GM12878 (cell line): ENCODE results near the gene VEGFD. TPM values are rescaled to one million over a fixed set of nuclear protein-coding genes. Genes with fewer than 3 reads are reported as not detected.

Experiments
- BCL3 ChIP-seq: IDR thresholded peaks from 2 replicates; pipeline ENCODE4 v1.6.1; 2011; ENCODE audit warnings: borderline replicate concordance, low read depth, mild to moderate bottlenecking, moderate library complexity, low read length; ENCODE audit not compliant: insufficient read depth, poor library complexity, severe bottlenecking
- CBFB ChIP-seq: IDR thresholded peaks from 2 replicates; pipeline ENCODE4 v1.6.1; 2016; ENCODE audit warnings: antibody characterized with exemption, low read depth
- CEBPB ChIP-seq, 2 experiments: fragments of 150-350 bp in 1 of 2; IDR thresholded peaks; 2 replicates each; pipeline ENCODE4 v1.6.1; 2012 to 2014; ENCODE audit warnings: low read depth in 2 of 2, low read length in 2 of 2, borderline replicate concordance in 1 of 2, inconsistent platforms in 1 of 2
- CTCF ChIP-seq, 3 experiments: IDR thresholded peaks in 2 of 3; conservative IDR thresholded peaks in 1 of 3; 2 replicates each; pipeline ENCODE4 v1.5.1; 2011; ENCODE audit warnings: low read depth in 3 of 3, low read length in 3 of 3, mild to moderate bottlenecking in 3 of 3, control low read depth in 2 of 3, moderate library complexity in 2 of 3, inconsistent platforms in 1 of 3, mixed read lengths in 1 of 3; ENCODE audit not compliant: control insufficient read depth in 2 of 3, insufficient read depth in 1 of 3; ENCODE audit errors: extremely low read depth in 1 of 3
- E2F4 ChIP-seq: IDR thresholded peaks from 2 replicates; pipeline ENCODE4 v1.6.1; 2012; ENCODE audit warnings: low read depth, low read length, improper control_type of control experiment
- E2F8 ChIP-seq: fragments of 450-650 bp; IDR thresholded peaks from 2 replicates; pipeline ENCODE4 v1.6.1; 2018; ENCODE audit warnings: mild to moderate bottlenecking, low read depth, moderate library complexity; ENCODE audit not compliant: partially characterized antibody
- ELK1 ChIP-seq: IDR thresholded peaks from 2 replicates; pipeline ENCODE4 v1.6.1; 2012; ENCODE audit warnings: low read depth, low read length, improper control_type of control experiment
- MTA3 ChIP-seq: IDR thresholded peaks from 2 replicates; pipeline ENCODE4 v1.6.1; 2012; ENCODE audit warnings: low read length, inconsistent platforms, borderline replicate concordance
- POLR2AphosphoS5 ChIP-seq: IDR thresholded peaks from 2 replicates; pipeline ENCODE4 v1.6.1; 2011; ENCODE audit warnings: mild to moderate bottlenecking, low read length, inconsistent platforms
- RAD21 ChIP-seq: IDR thresholded peaks from 2 replicates; pipeline ENCODE4 v1.6.1; 2011; ENCODE audit warnings: mild to moderate bottlenecking, low read depth, low read length, moderate library complexity; ENCODE audit not compliant: insufficient read depth
- RUNX3 ChIP-seq: IDR thresholded peaks from 2 replicates; pipeline ENCODE4 v1.6.1; 2012; ENCODE audit warnings: low read length, inconsistent platforms
- TARDBP ChIP-seq: IDR thresholded peaks from 2 replicates; pipeline ENCODE4 v1.6.1; 2016; ENCODE audit warnings: borderline replicate concordance
- ZNF592 ChIP-seq: fragments of 450-650 bp; IDR thresholded peaks from 2 replicates; pipeline ENCODE4 v1.6.1; 2017; ENCODE audit warnings: mild to moderate bottlenecking, moderate library complexity
- polyA plus RNA-seq, 11 experiments: library from polyadenylated mRNA; depleted of rRNA in 4 of 11; unstranded in 6 of 11; stranded (reverse) in 5 of 11; fragments of >200 nt; fragmentation: Nextera tagmentation in 4 of 11; fragmentation: Illumina TruSeq in 1 of 11; extraction: Ambion mirVana in 4 of 11; extraction: Trizol in 1 of 11; gene quantifications; 1 replicate in 1 of 11; 2 replicates in 10 of 11; pipeline versions ENCODE4 v1.2.1 to v1.2.3, GENCODE V29; 2011 to 2016; ENCODE audit warnings: inconsistent platforms in 2 of 11, missing spikeins in 2 of 11, low read depth in 1 of 11
- total RNA-seq, 4 experiments: library from RNA; depleted of rRNA in 3 of 4; stranded (reverse); fragments of >200 nt in 3 of 4; fragmentation: Illumina TruSeq in 1 of 4; extraction: Trizol in 1 of 4; gene quantifications; 2 replicates each; pipeline versions ENCODE4 v1.2.1 to v1.2.3, GENCODE V29; 2013 to 2021

Gene VEGFD
- total and polyA plus RNA-seq, 10 of the 15 experiments (the other 5 are each of a cell fraction or from before 2014, with no cell fraction given), result 0.15 TPM; not detected in 9

- TF ChIP-seq ZNF592, result no peak
- TF ChIP-seq CEBPB (IDR thresholded peaks at IDR 0.05; ENCODE audit: borderline replicate concordance in 1 of 2, low read depth in 2 of 2, low read length in 2 of 2), result no peak
- TF ChIP-seq E2F8, result no peak
- TF ChIP-seq MTA3, result no peak
- TF ChIP-seq BCL3, result no peak
- TF ChIP-seq RAD21, result no peak
- TF ChIP-seq CBFB, result no peak
- no peak for TF ChIP-seq RUNX3
- peak; percentile 57; the same call in 1 of the 2 replicates for TF ChIP-seq POLR2AphosphoS5
- no peak for TF ChIP-seq TARDBP
- TF ChIP-seq ELK1, result no peak
- no peak for TF ChIP-seq CTCF (IDR thresholded peaks at IDR 0.05 in 2 of 3, conservative IDR thresholded peaks at IDR 0.05 in 1 of 3; ENCODE audit: control insufficient read depth in 2 of 3, extremely low read depth in 1 of 3, insufficient read depth in 1 of 3, low read depth in 3 of 3, low read length in 3 of 3)
- peak; percentile 57 for TF ChIP-seq E2F4
Measured at GRCh38 chrX:15335135-15336022, 48.8 kb downstream of the VEGFD start, which contains the start of gene PIGA (continued).
